ENCODE measurements around the gene PMEPA1. TPM values are rescaled to one million over a fixed set of nuclear protein-coding genes. Genes with fewer than 3 reads are reported as not detected.

PMEPA1 gene
- total RNA-seq, 1 donor from 2014 or later: 39.9 TPM

DNA sequence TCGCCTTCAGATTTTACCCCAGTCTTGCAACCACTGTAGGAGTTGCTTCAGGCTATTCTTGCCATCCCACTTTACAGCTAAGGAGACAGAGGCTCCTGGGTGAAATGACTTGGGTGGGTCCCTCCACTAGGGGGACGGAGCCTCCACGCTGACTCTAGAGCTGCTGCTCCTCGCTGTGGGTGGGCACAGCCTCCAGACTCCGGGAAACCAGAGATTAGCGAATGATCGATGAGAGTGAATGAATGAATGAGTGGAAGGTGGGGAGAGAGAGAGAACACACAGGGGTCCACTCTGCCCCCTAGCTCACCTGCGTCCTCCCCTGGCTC, 100.0 kb downstream of the PMEPA1 start:
- H3K27ac Mint-ChIP-seq: no peak overlapping the region
- no peaks in the 10 kb centered on the region for H3K9me3 Mint-ChIP-seq
- no peaks in the 10 kb centered on the region for H3K36me3 Mint-ChIP-seq
- H3K4me3 Mint-ChIP-seq: no peak overlapping the region
- no peak for TF ChIP-seq CTCF (IDR thresholded peaks at IDR 0.05; ENCODE audit: unreplicated experiment)
- DNase-seq (ENCODE audit: low spot score in 2 of 2, unreplicated experiment in 2 of 2): no peak
- no peaks in the 10 kb centered on the region for H3K4me1 Mint-ChIP-seq
- H3K27me3 Mint-ChIP-seq (ENCODE audit: low read depth): peaks cover 56% of the 10 kb centered on the region

DNA sequence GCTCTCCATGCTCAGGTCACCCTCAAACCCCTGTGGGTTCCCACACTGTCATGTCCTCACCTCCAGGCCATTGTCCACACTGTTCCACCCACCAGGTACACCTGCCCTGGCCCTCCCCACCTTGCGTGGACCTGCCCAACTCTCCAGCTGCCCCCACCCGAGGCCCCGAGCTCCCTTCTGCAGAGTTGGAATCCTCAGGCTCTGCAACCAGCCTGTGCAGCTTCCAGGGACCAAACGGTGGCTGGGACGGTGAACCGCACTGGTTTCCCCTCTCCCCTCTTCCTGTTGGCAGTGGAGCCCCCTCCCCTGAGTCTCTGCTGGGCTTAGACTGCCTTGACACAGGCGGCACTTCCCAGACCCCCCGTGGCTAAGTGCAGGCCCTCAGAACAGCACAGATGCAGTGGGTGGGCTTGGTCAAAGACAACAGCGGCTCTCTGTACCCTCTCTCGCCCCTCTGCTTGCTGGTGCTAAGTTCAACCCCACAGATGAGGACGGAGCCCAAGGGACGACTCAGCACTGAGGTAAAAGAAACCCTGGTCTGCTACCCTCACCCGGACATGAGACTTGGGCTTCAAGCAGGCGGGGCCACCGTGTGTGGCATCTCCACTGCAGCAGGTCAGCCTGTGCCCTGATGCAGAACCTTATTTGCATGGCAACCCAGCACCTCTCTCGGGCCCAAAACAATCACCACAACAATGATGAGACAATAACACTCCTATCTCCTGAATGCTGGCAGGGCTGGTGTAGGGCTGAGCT, 100.6 kb downstream of the PMEPA1 start:
- Mint-ChIP-seq H3K27me3 (ENCODE audit: low read depth) (peaks cover 60% of the 10 kb centered on the region), H3K4me3 (no peak overlapping the region), H3K36me3 (no peaks in the 10 kb centered on the region), H3K4me1 (no peaks in the 10 kb centered on the region), H3K27ac (no peak overlapping the region), H3K9me3 (no peaks in the 10 kb centered on the region)
- no peak for DNase-seq (ENCODE audit: low spot score in 2 of 2, unreplicated experiment in 2 of 2)
- TF ChIP-seq CTCF (IDR thresholded peaks at IDR 0.05; ENCODE audit: unreplicated experiment): no peak

GRCh38 chr20:57608516-57608915, 101.3 kb downstream of the PMEPA1 start:
- Mint-ChIP-seq H3K27me3 (ENCODE audit: low read depth) (peaks cover 62% of the 10 kb centered on the region), H3K36me3 (no peaks in the 10 kb centered on the region), H3K9me3 (no peaks in the 10 kb centered on the region), H3K4me3 (no peak overlapping the region), H3K4me1 (no peaks in the 10 kb centered on the region), H3K27ac (no peak overlapping the region)
- TF ChIP-seq CTCF (IDR thresholded peaks at IDR 0.05; ENCODE audit: unreplicated experiment): no peak
- DNase-seq (ENCODE audit: low spot score in 2 of 2, unreplicated experiment in 2 of 2): no peak

GRCh38 chr20:57605878-57606277, 103.9 kb downstream of the PMEPA1 start:
- Mint-ChIP-seq H3K36me3 (no peaks in the 10 kb centered on the region), H3K27ac (no peak overlapping the region), H3K4me3 (no peak overlapping the region), H3K9me3 (peaks cover 3% of the 10 kb centered on the region), H3K27me3 (ENCODE audit: low read depth) (peaks cover 58% of the 10 kb centered on the region), H3K4me1 (no peaks in the 10 kb centered on the region)
- DNase-seq (ENCODE audit: low spot score in 2 of 2, unreplicated experiment in 2 of 2): no peak
- no peak for TF ChIP-seq CTCF (IDR thresholded peaks at IDR 0.05; ENCODE audit: unreplicated experiment)

- H3K4me1 Mint-ChIP-seq: no peaks in the 10 kb centered on the region
- no peak overlapping the region for H3K27ac Mint-ChIP-seq
- DNase-seq (ENCODE audit: low spot score in 2 of 2, unreplicated experiment in 2 of 2): no peak
- peaks cover 54% of the 10 kb centered on the region for H3K27me3 Mint-ChIP-seq (ENCODE audit: low read depth)
- H3K9me3 Mint-ChIP-seq: peaks cover 3% of the 10 kb centered on the region
- no peak overlapping the region for H3K4me3 Mint-ChIP-seq
- no peaks in the 10 kb centered on the region for H3K36me3 Mint-ChIP-seq
- no peak for TF ChIP-seq CTCF (IDR thresholded peaks at IDR 0.05; ENCODE audit: unreplicated experiment)
Observed at GRCh38 chr20:57605045-57605444, 104.8 kb downstream of the PMEPA1 start.

DNA sequence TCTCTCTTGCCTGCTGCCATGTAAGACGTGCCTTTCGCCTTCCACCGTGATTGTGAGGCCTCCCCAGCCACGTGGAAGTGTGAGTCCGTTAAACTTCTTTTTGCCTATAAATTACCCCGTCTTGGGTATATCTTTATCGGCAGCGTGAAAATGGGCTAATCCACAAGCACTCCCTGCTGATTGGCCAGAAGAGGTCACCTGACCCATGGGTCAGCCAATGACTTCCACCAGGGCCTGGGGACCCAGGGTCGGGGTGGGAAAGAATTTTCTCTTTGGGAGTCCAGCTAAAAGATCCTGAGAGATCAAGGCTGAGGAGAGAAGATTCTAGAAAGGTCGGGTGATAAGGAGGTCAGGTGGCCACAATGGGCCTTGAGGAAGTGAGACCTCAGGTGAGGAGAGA, 106.7 kb downstream of the PMEPA1 start:
- H3K27ac Mint-ChIP-seq: no peak overlapping the region
- peaks cover 3% of the 10 kb centered on the region for H3K9me3 Mint-ChIP-seq

More for the DNA sequence above, 106.7 kb downstream of the PMEPA1 start:
- Mint-ChIP-seq H3K4me3 (no peak overlapping the region), H3K27me3 (ENCODE audit: low read depth) (peaks cover 52% of the 10 kb centered on the region), H3K36me3 (no peaks in the 10 kb centered on the region), H3K4me1 (no peaks in the 10 kb centered on the region)
- TF ChIP-seq CTCF (IDR thresholded peaks at IDR 0.05; ENCODE audit: unreplicated experiment): no peak
- no peak for DNase-seq (ENCODE audit: low spot score in 2 of 2, unreplicated experiment in 2 of 2)
